Heart left ventricle (tissue), 16 donors: ENCODE results near the gene PER2. TPM values are rescaled to one million over a fixed set of nuclear protein-coding genes. Genes with fewer than 3 reads are reported as not detected.

Source experiments
- ATAC-seq, 4 donors: fragments of 200-7000 bp; cut with Tn5 transposase; one replicate each; pipeline ENCODE4 v1.9.1; 2020 to 2022; ENCODE audit warnings: moderate library complexity in 4 of 4, mild to moderate bottlenecking in 3 of 4, moderate number of reproducible peaks in 1 of 4
- DNase-seq, 5 donors: peaks; one replicate each; pipeline ENCODE4 v3.0.0-alpha.2; 2020
- H3K27ac ChIP-seq, 12 donors: fragments of 200-600 bp; sonication (generic) in 4 of 12; one replicate each; pipeline versions ENCODE4 v1.5.0 to v1.8.0; 2016 to 2022; ENCODE audit warnings: mild to moderate bottlenecking in 2 of 12
- H3K27me3 ChIP-seq, 9 donors: fragments of 200-600 bp; sonication (generic) in 2 of 9; one replicate each; pipeline versions ENCODE4 v1.5.1 to v1.8.0; 2016 to 2022; ENCODE audit warnings: mild to moderate bottlenecking in 3 of 9
- H3K36me3 ChIP-seq, 9 donors: fragments of 200-600 bp; sonication (generic) in 2 of 9; one replicate each; pipeline versions ENCODE4 v1.5.0 to v1.8.0; 2018 to 2022; ENCODE audit warnings: mild to moderate bottlenecking in 2 of 9
- H3K4me1 ChIP-seq, 12 donors: fragments of 200-600 bp; sonication (generic) in 4 of 12; one replicate each; pipeline versions ENCODE4 v1.5.0 to v1.8.0; 2016 to 2022; ENCODE audit warnings: mild to moderate bottlenecking in 3 of 12
- H3K4me3 ChIP-seq, 12 donors: fragments of 200-600 bp; sonication (generic) in 4 of 12; one replicate each; pipeline versions ENCODE4 v1.5.0 to v1.8.0; 2017 to 2022; ENCODE audit warnings: mild to moderate bottlenecking in 9 of 12, moderate library complexity in 4 of 12
- H3K9me3 ChIP-seq, 12 donors: fragments of 200-600 bp; sonication (generic) in 4 of 12; one replicate each; pipeline versions ENCODE4 v1.5.0 to v1.8.0; 2016 to 2022; ENCODE audit warnings: mild to moderate bottlenecking in 1 of 12
- POLR2A ChIP-seq, 2 donors: fragments of 450-650 bp; IDR thresholded peaks; one replicate each; pipeline ENCODE4 v1.6.1; 2017; ENCODE audit warnings: antibody characterized with exemption in 2 of 2, mild to moderate bottlenecking in 2 of 2, moderate library complexity in 2 of 2
- WGBS, 4 donors: extraction: QIAGEN DNeasy Blood & Tissue Kit in 2 of 4; methylation state at CpG; one replicate each; pipeline versions ENCODE4 v1.1.5 to v1.1.7; 2013 to 2018; 5-methylcytosine and 5-hydroxymethylcytosine counted together
- intact Hi-C, 10 donors: fragments of 100-400 bp; cut with DNase I; formaldehyde crosslinking; loops; one replicate each; pipeline versions ENCODE4 v1.11.1 to v1.14.2; 2022
- polyA plus RNA-seq, 2 donors: library from polyadenylated mRNA; stranded (reverse); fragments of 200-250 nt; gene quantifications; one replicate each; pipeline ENCODE4 v1.2.3, GENCODE V29; 2013
- total RNA-seq, 9 donors: library from RNA; depleted of rRNA in 2 of 9; stranded (reverse); fragments of >200 nt in 2 of 9; fragmentation: NEBNext Ultra II Directional in 3 of 9; extraction: Animal tissue kit (Norgen Biotek cat#: 25700) in 3 of 9; gene quantifications; one replicate each; pipeline versions ENCODE4 v1.1.0 to v1.2.4, GENCODE V29; 2016 to 2023
- TF ChIP-seq, protein P1 (sequence below), 12 donors: fragments of 200-600 bp; sonication (generic) in 4 of 12; IDR thresholded peaks; one replicate each; pipeline versions ENCODE4 v1.5.0 to v1.8.0; 2018 to 2022; ENCODE audit warnings: antibody characterized with exemption in 12 of 12, mild to moderate bottlenecking in 5 of 12
- donor health status: ischemic (EF 13 %, LVEDD 7.1; RV severe dilation, severe dysfunction).
- donor health status: healthy with polysubstance abuse.
- donor health status: DM: no; HTN: yes; CAD: no.
- donor health status: DM: no; HTN: no; CAD: no.
- donor health status: ischemic (EF 25% LVEDD 6.9; RV normal size, moderate dysfunction).
- donor health status: ischemic (EF 25% LVEDD 5.7; RV mildly dilated, moderate dysfunction).
- donor health status: healthy.
- donor health status: DM: yes; HTN: yes; CAD: no.
- donor health status: ischemic (EF 35%, LVEDD 5.7; RV mildly dilated, moderate dysfunction).
- donor health status: nonischemic (EF 11% LVEDD 7.7; RV severe dilation, severe dysfunction).
- donor health status: DM: yes; HTN: yes; CAD: no.
- donor health status: PGD.
- donor health status: ischemic (EF 29% LVEDD 5.4; RV normal size, mild dysfunction).
- donor health status: nonischemic (EF 23%, LVEDD 6.1; RV moderate dilation, normal function).

The PER2 gene
- total and polyA plus RNA-seq, 11 donors, result 1.6 to 17.1 (median 4.2) TPM

GRCh38 chr2:238321467-238321866, 33.1 kb upstream of the PER2 start:
- intact Hi-C loops, result loop anchor here in 1 of 10 donors (2.0 kb wide), 1 partner anchor 33 kb away; the partner anchor contains the start of gene PER2
- peaks cover 0 to 14% (median 5%) of the 10 kb centered on the region in 9 donors for H3K36me3 ChIP-seq
- H3K27ac ChIP-seq, result peak overlapping the region in 1 of 12 donors; percentile 34
- H3K4me3 ChIP-seq, result peak overlapping the region in 11 of 12 donors; percentile 59 to 96 (median 80)
- TF ChIP-seq, protein P1, sequence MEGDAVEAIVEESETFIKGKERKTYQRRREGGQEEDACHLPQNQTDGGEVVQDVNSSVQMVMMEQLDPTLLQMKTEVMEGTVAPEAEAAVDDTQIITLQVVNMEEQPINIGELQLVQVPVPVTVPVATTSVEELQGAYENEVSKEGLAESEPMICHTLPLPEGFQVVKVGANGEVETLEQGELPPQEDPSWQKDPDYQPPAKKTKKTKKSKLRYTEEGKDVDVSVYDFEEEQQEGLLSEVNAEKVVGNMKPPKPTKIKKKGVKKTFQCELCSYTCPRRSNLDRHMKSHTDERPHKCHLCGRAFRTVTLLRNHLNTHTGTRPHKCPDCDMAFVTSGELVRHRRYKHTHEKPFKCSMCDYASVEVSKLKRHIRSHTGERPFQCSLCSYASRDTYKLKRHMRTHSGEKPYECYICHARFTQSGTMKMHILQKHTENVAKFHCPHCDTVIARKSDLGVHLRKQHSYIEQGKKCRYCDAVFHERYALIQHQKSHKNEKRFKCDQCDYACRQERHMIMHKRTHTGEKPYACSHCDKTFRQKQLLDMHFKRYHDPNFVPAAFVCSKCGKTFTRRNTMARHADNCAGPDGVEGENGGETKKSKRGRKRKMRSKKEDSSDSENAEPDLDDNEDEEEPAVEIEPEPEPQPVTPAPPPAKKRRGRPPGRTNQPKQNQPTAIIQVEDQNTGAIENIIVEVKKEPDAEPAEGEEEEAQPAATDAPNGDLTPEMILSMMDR (IDR thresholded peaks at IDR 0.05), result no peak
- TF ChIP-seq POLR2A (IDR thresholded peaks at IDR 0.05), result no peak
- ATAC-seq, result no peak
- 67 to 80% (median 76%) methylated on average over 5 to 9 of the region's 9 CpGs for WGBS, 4 donors
- no peaks in the 10 kb centered on the region for H3K9me3 ChIP-seq
- H3K4me1 ChIP-seq, result peaks cover 0 to 29% (median 14%) of the 10 kb centered on the region in 12 donors
- no peak for DNase-seq
- no peaks in the 10 kb centered on the region for H3K27me3 ChIP-seq

DNA sequence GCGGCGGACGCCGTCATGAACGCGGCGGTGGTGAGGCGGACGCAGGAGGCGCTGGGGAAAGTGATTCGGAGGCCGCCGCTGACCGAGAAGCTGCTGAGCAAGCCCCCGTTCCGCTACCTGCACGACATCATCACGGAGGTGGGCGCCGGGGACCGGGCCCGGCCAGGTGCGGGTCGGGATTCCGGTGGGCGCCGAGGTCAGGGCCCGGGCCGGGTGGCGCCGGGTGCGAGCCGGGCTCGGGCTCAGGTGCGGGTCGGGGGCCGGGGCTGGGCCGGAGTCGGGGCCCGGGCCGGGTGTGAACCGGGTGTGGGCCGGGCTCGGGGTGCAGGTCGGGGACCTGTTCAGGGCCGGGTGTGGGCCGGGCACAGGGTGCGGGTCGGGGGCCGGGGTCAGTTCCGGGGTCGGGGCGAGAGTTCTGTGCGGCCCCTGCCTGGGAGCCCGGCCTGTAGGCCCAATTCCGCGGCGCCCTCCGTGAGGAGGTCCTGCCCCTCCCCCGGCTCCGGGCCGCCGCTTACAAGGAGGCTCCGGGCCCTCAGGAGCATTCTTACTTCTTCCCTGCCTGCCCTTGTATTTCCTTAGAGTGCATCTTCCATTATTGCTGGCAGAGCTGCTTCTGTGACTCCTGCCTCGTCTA, 32.4 kb upstream of the PER2 start:
- WGBS, 4 donors, result 0 to 2% (median 1%) methylated on average over 16 to 65 of the region's 65 CpGs

DNA sequence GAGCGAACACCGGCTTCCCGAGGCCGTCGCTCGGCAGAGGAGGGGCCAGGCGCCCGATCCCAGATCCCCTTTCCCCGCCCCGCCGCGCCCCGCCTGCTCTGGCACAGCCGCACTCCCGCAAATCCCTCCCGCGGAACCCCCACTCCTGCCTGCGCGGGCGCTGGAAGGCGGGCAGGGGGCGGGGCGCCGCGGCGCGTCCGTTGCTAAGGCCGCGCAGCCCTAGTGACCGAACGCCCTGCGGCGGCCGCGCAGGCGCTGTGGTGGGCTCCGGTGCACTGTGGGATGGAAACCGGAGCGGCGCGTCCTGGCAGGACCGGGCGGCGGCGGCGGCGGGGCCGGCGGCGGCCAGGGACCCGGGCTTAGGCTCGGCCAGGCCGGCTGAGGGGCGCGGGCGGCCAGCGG, 31.8 kb upstream of the PER2 start, which contains the start of gene TRAF3IP1:
TSS of gene TRAF3IP1 (plus strand) at position 273 of the 402 bp plus-strand sequence. CDS start 145 bp downstream, outside the sequence.
- TF ChIP-seq POLR2A (IDR thresholded peaks at IDR 0.05), result no peak
- TF ChIP-seq, protein P1 (IDR thresholded peaks at IDR 0.05), result peak in 1 of 12 donors; percentile 7
- Histone ChIP-seq H3K4me1 (peaks cover 0 to 29% (median 14%) of the 10 kb centered on the region in 12 donors), H3K27ac (peak within 1 kb of the TSS in 10 of 12 donors; percentile 32 to 76 (median 56)), H3K4me3 (peak within 1 kb of the TSS; percentile 59 to 96 (median 81)), H3K36me3 (peaks cover 0 to 5% (median 0%) of the 10 kb centered on the region in 9 donors), H3K27me3 (no peaks in the 10 kb centered on the region), H3K9me3 (no peaks in the 10 kb centered on the region)
- intact Hi-C loops, result loop anchor here in 1 of 10 donors (2.0 kb wide), 1 partner anchor 31 kb away; the partner anchor contains the start of gene PER2
- peak; percentile 94 to 96 (median 95) for DNase-seq
- peak; percentile 93 to 98 (median 97) for ATAC-seq
- 0% methylated on average over 2 to 58 of the region's 58 CpGs for WGBS, 4 donors

More for the DNA sequence above, 32.4 kb upstream of the PER2 start:
- intact Hi-C loops, result loop anchor here in 1 of 10 donors (2.0 kb wide), 1 partner anchor 32 kb away; the partner anchor contains the start of gene PER2
- peaks cover 0 to 29% (median 14%) of the 10 kb centered on the region in 12 donors for H3K4me1 ChIP-seq
- DNase-seq (peak in 1 of 5 donors; percentile 22), ATAC-seq (peak in 2 of 4 donors; percentile 8)
- H3K9me3 ChIP-seq, result no peaks in the 10 kb centered on the region
- peak overlapping the region in 7 of 12 donors; percentile 23 to 75 (median 59) for H3K27ac ChIP-seq
- peaks cover 0 to 9% (median 0%) of the 10 kb centered on the region in 9 donors for H3K36me3 ChIP-seq
- peak overlapping the region; percentile 59 to 96 (median 81) for H3K4me3 ChIP-seq
- no peaks in the 10 kb centered on the region for H3K27me3 ChIP-seq
- TF ChIP-seq POLR2A (IDR thresholded peaks at IDR 0.05), result no peak
- TF ChIP-seq, protein P1 (IDR thresholded peaks at IDR 0.05), result no peak

- Histone ChIP-seq H3K36me3 (no peaks in the 10 kb centered on the region), H3K27me3 (no peaks in the 10 kb centered on the region), H3K27ac (no peak overlapping the region), H3K9me3 (no peaks in the 10 kb centered on the region), H3K4me3 (no peak overlapping the region), H3K4me1 (peaks cover 0 to 7% (median 4%) of the 10 kb centered on the region in 12 donors)
- ATAC-seq (no peak), DNase-seq (no peak)
- 93 to 97% (median 95%) methylated on average over 5 to 13 of the region's 13 CpGs for whole genome bisulfite sequencing, 4 donors
- intact Hi-C loops, result no loop called here
- TF ChIP-seq, protein P1 (IDR thresholded peaks at IDR 0.05), result no peak
- no peak for TF ChIP-seq POLR2A (IDR thresholded peaks at IDR 0.05)
Observed at GRCh38 chr2:238315031-238315595, 26.7 kb upstream of the PER2 start.
